Measurements from ENCODE around the gene SCUBE1.

The SCUBE1 gene

GRCh38 chr22:43174941-43175531 lies 168.1 kb downstream of the SCUBE1 start:
- DNase-seq (ENCODE audit: low read depth in 2 of 2): no peak

DNA sequence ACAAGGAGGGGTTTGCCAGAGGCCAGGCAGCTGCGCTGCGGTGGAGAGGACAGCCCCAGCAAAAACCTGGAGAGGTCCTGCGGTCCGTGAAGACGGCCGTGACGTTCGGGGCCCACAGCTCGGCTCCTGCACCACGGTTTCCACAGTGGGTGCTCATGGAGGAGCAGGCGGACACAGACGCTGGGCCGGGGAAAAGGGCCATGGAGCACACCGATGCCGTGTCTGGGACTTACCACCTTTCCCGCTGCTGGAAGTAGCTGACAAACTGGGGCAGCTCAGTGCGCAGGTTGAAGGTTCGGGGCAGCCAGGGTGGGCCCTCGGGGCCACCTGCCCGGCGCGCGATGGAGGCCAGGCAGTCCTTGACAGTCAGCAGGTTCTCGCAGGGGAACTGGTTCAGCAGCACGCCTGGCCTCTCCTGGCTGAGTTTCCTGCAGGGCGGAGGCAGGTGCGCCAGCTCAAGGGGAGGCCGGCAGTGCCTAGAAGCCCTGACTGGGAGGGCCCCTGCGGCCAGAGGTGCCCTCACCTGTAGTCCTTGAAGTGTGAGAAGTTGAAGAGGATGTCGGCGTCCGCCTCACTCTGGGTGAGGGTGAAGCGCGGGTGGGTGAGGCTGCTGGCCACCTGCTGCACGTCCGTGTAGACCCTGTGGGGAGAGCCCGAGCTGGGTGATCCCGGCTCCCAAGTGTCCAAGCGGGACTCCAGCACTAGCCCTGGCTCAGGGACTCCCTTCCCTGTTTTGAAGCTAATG lies 169.0 kb downstream of the SCUBE1 start:
- no peak for DNase-seq (ENCODE audit: low read depth in 2 of 2)

DNA sequence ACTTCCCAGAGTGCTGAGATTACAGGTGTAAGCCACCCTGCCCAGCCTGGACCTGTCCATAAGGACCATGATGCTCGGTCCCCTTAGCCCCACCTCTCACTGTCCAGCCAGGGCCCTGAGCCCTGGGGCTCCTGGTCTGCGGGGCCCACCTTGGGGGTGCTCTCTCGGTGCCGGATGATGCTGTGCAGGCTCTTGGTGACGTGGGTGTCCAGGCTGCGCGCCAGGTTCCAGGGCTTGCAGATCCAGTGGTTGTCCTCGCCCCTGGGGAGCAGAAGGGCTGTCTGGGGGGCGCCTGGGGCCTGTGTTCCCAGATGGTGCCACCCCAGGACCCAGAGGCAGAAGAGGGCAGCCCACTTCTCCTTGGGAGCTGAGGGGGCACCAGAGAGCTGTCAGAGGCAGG lies 169.6 kb downstream of the SCUBE1 start:
- no peak for DNase-seq (ENCODE audit: low read depth in 2 of 2)

- no peak for DNase-seq (ENCODE audit: low read depth in 2 of 2)
These were observed 171.0 kb downstream of the SCUBE1 start for GRCh38 chr22:43172191-43172590.

GRCh38 chr22:43171607-43172006 lies 171.6 kb downstream of the SCUBE1 start:
- no peak for DNase-seq (ENCODE audit: low read depth in 2 of 2)

DNA sequence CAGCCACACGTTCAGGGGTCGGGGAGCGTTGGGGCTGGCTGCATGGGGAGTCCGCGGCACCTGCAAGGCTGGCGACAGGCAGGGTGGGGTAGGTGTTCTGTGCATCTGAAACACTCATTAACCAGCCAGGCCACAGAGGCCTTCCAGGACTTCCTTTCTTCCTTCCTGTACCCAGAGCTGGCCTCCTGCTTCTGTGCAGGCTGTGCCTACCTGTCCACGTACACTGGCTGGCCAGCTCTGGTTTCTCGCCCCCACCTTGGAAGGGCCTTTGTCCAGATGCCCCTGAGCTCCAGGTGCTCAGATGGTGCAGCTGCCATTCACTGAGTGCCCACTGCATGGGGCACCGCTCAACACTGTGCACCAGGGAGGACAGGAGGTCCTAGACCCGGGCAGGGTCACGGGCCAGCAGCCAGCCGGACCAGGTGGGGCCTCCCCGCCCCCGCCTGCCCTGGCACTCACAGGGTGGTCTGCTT lies 172.1 kb downstream of the SCUBE1 start:
- DNase-seq (ENCODE audit: low read depth in 2 of 2): no peak

DNA sequence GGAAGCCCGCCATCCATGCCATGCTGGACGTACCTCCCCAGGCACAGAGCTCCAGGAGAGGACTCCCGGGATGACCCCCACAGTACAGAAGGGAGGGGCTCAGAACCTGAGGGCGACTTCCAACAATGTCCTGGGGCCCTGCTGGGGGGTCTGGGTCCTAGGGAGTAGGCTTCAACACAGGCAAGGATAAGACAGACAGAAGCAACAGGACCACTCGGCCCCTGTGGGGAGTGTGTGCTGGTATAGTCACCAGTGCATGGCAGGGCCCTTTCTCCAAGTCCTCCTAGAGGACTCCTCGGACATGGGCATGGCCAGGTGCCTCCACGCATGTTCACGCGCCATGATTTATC lies 173.1 kb downstream of the SCUBE1 start:
- no peak for DNase-seq (ENCODE audit: low read depth in 2 of 2)

DNA sequence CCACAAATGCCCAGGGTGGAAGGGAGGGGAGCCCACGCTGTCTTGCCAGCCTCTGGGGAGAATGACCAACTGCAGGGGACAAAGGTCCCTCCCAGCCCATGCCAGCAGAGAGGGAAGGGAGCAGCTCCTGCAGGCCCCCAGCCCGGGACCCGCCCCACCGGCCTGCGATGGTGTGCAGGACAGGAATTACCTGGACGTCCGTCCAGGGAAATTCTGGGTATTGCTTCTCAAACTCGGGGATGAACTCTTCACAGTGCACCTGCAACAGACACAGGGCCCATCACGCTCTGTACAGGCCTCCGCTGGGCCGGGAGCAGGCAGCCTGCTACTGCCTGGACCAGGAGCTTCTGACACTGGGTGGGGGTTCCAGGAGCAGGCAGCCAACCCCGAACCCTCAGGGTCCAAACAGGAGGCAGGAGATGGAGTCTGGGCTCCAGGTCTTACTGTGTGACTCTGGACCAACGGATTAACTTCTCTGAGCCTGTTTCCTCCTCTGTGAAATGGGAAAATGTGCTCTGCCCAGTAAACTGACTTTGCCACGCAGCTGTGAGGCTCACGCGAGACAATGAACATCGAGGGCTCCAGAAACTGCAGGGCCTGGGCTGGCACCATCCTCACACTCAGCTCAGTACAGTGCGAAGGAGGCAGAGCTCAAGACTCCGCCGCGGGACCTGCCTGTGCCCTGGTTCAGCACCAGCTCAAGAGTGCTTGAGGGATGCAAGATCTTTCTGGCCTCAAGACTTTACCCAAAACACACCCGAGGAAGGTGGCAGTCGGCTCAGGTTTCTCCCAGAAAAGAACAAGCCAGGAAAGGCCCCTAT lies 173.7 kb downstream of the SCUBE1 start:
- DNase-seq (ENCODE audit: low read depth in 2 of 2): no peak

DNA sequence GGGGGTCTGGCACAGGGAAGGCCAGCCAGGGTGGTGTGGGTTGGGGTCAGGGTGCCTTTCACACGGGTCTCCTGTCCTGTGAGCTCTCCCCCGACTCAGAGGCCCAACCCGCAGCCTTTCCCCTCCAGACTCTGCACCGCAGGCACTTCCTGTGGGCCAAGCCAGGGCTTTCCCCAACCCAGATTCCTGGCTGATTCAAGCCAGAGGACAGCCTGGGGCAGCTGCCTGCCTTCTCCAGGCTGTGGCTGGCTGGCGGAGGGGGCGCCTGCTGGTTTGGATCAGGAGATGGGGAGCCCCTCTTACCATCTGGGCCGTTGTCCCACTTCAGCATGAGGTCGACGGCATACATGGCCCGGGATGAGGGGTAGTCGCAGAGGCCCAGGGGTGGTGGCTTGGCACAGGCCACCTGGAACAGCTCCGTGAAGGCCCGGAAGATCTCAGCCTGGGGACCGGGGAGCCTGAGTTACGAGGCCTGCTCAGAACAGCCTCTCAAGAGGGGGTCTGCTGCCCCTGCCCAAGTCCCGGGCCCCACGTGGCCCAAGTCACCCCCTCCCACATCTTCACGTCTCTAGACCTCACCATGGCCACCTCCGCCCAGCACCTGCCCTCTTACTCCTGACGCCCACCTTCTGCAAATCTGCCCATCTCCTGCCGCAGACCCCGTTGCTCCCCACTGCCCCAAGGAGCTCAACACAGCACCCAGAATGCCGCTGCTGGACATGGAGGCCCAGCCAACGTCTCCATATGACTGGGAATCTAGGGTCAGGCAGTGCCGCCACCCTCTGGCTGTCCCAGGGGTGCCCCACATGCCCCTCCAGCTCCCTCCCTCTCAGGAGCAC lies 174.5 kb downstream of the SCUBE1 start:
- no peak for DNase-seq (ENCODE audit: low read depth in 2 of 2)

DNA sequence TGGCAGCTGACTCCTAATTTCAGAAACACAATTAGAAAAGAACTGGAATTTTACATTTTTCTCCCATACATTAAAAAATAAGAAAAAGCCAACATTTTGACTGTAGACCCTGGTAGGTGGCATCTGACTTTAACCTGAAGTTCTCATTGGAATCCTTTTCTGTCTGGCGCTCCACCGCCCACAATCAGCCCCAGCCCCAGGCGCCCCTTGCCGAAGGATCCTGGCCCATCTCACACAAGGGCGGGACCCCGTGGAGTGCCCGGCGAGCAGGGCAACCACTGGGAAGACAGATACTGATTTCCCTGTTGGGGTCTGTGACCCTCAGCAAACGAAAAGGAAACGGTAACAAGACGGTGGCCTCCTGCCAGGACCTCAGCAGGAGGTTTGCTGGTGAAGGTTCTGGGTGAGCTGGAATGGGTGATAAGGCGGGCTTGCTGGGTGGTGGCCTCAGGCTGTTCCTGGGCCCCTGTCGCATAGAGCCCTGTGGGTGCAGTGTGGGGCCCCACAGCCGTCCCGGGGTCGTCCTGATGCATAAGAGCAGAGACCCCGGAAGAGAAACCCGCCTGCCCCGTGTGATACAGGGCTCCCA lies 176.1 kb downstream of the SCUBE1 start:
- DNase-seq (ENCODE audit: low read depth in 2 of 2): no peak

DNA sequence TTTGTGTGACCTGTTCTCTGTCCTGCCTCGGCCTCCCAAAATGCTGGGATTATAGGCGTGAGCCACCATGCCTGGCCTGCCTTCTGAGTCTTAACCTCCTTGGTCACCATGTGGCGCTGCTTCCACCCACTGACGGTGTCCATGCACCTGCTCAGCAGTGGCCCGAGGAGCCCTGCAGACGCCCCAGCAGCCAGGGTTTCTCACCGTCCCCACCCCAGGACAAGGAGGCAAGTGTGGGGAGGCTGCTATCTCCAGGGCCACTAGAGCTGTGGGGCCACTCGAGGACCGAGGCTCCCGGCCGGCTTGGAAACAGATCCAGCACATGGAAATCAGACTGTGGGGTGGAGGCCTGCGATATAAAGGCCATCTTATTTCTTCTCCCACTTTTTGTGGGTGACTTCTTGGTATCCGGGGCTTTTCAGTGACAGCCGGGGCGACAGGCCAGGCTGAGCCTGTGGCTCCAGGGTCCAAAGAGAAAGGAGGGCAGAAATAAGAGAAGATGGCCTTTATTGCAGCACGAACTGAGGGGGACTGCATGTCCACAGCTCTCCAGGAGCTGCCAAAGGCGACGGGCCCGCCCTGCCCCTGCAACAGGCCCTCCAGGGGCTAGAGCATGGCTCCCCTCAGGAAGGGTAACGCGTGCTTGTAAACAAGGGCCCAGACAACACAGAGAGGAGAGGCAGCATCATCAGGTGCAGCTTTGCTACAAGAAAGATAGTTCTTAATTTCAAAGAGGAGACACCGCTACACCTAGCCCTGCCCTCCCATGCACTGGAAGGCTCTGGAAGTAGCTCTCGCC lies 176.8 kb downstream of the SCUBE1 start:
- DNase-seq (ENCODE audit: low read depth in 2 of 2): no peak

DNA sequence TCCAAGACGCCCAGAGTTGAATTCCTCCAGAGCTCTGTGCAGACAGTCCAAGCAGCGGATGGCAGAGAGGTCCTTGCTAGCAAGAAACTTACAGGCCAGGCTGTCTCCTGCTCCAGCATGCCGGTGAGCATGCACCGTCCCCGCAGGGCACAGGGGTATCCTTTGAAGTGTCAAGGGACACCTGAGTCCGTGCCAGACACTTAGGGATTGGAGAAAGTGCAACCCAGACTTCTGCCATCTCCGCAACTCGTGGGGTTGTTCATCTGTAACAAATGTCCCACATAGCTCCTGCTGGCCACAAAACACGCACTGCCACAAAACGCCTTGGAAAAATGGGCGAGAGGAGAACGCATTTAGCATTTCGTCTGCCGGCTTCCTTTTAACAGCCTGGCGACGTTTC lies 178.5 kb downstream of the SCUBE1 start:
- no peak for DNase-seq (ENCODE audit: low read depth in 2 of 2)

DNA sequence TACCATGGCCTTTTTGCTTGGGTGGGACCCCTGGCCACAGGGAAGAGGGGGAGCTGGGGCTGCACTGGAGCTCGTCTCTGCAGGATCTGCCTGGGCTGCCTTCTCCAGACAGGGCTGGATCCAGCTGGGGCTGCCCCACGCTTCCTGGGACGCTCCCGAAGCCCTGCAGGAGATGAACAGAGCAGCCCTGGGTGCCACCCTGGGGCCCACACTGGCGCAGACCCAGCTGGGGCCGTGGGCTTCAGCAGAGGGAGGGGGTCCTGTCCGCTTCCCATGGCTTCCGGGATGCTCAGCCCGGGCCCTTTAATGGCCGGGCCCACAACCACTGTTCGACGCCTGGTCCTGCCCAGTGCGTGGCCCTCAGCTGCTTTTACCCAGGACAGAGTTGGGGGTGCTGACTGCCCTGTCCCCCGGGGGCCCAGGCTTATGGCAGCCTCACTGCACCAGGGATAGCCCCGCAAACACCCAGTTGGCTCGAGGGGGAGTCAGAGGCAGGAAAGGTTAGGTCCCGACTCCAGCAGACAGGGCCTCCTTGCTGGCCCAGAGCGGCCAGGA lies 179.9 kb downstream of the SCUBE1 start:
- no peak for DNase-seq (ENCODE audit: low read depth in 2 of 2)

GRCh38 chr22:43162412-43163150 lies 180.6 kb downstream of the SCUBE1 start:
- DNase-seq (ENCODE audit: low read depth in 2 of 2): no peak

- no peak for DNase-seq (ENCODE audit: low read depth in 2 of 2)
These were observed 182.6 kb downstream of the SCUBE1 start for GRCh38 chr22:43160497-43161126.

- DNase-seq (ENCODE audit: low read depth in 2 of 2): no peak
These were observed 183.5 kb downstream of the SCUBE1 start for GRCh38 chr22:43159484-43160178.

DNA sequence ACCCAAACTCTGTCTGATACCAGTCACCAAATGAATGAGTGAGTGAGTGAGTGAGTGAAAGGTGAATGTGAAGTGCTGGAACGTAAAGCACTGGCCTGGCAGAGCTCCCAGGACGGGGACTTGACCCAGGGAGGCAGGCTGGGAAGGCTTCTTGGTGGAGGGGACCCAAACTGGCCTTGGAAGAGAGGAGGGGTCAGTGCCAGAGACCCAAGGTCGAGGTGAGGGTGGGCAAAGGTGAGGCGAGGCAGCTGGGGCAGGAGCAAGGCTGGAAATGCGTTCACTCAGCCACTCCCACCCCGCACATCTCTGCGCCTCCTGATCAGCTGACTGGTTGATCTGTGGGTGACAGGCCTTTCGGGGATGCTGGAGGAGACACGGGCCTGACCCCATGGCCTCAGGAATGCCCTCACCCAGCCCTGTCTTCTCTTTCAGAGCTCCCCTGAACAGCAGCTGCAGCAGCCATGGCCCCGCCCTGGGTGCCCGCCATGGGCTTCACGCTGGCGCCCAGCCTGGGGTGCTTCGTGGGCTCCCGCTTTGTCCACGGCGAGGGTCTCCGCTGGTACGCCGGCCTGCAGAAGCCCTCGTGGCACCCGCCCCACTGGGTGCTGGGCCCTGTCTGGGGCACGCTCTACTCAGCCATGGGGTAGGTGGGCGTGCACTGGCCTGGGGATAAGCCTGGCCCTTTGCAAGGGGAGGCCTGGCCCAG lies 184.2 kb downstream of the SCUBE1 start:
- DNase-seq (ENCODE audit: low read depth in 2 of 2): no peak

All from stimulated activated CD8-positive, alpha-beta memory T cell treated with anti-CD3 and anti-CD28 coated beads, Interleukin-15, amount 100 ng/mL, for 48 hours (primary cell).